ENCODE data around the gene CIBAR2. TPM values are rescaled to one million over a fixed set of nuclear protein-coding genes. Genes with fewer than 3 reads are reported as not detected.
A peak's percentile ranks its signal among the peaks of the same experiment; 100 is the strongest.

Gene CIBAR2
- total RNA-seq, 1 experiment from 2014 or later = not detected

DNA sequence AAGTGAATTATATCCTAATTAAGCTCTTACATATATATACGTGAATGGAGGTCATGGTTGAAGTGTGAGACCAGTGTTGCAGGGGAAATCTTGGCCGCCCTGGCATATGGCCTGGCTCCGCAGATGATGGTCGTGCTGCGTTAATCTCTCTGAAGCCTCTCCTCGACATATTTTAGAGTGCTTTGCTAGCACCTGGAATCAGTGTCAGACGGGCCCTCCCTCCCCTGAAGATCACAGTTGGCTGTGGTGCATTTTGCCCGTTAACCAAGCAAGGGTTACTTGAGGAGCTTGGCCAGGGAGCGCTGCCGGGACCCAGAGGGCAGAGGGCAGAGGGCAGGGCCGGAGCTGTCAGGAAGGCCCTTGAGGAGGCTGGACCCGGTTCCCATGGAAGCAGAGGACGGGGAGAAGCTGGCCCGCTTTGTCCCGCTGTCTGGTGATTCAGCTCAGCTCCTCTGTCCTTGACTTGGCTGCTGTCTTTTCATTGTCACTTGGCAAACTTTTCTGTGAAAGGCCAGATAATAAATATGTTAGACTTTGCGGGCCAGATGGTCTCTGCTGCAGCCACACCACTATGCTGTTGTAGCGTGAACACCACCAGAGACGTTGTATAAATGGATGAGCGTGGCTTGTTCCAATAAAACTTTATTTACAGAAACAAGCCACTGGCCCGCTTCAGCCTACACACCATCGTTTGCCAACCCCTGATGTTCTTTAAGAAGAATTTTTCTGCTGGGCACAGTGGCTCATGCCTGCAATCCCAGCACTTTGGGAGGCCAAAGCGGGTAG is 32.3 kb downstream of the CIBAR2 start:
- Histone ChIP-seq H3K4me3 (ENCODE audit: insufficient read depth, low read depth, low read length) (no peak overlapping the region), H3K27me3 (ENCODE audit: control insufficient read depth, insufficient read depth, low read length) (peaks cover 35% of the 10 kb centered on the region), H3K36me3 (replicated peaks; ENCODE audit: control insufficient read depth, insufficient read depth, low read length) (no peaks in the 10 kb centered on the region; the same call in 1 of the 2 replicates)
- DNase-seq = no peak

DNA sequence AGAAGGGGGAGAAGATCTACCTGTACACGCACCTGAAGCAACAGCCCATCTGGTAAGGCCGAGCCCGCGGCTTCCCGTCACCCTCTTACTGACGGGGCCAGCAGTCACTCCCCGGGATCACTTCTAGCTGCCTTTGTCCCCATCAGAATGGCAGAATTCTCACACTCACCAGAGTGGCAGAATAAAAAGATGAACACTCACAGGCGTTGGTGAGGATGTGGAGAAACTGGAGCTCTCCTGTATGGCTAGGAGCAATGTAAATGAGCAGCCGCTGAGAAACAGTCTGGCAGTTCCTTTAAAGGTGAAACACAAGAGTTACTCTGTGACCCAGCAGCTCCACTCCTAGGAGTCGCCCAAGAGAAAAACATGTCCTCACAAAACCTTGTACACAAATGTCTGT is 33.3 kb downstream of the CIBAR2 start:
- Histone ChIP-seq H3K4me3 (ENCODE audit: insufficient read depth, low read depth, low read length) (no peak overlapping the region), H3K27me3 (ENCODE audit: control insufficient read depth, insufficient read depth, low read length) (peaks cover 32% of the 10 kb centered on the region), H3K36me3 (replicated peaks; ENCODE audit: control insufficient read depth, insufficient read depth, low read length) (no peaks in the 10 kb centered on the region; the same call in 1 of the 2 replicates)
- no peak for DNase-seq

DNA sequence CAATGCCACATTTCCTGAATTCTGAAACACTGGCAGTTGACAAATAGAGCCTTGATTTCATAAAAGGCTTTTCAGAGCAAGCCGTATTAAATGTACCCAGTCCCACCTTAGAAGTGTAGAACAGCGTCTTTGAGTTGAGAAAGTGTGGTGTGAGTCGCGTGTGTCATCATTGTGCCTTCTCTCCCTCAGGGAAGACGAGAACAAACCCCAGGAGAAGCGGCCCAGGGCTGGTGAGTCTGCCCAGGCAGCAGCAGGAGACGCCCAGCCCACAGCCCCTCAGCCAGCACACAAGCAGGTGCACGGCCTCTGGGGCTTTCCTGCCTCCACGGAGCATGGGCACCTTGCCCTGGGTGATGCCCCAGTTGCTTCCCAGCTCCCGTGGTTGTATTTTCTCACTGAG is 34.0 kb downstream of the CIBAR2 start:
- no peaks in the 10 kb centered on the region; the same call in 1 of the 2 replicates for H3K36me3 ChIP-seq (replicated peaks; ENCODE audit: control insufficient read depth, insufficient read depth, low read length)
- H3K4me3 ChIP-seq (ENCODE audit: insufficient read depth, low read depth, low read length) = no peak overlapping the region
- H3K27me3 ChIP-seq (ENCODE audit: control insufficient read depth, insufficient read depth, low read length) = peaks cover 32% of the 10 kb centered on the region
- DNase-seq = no peak

DNA sequence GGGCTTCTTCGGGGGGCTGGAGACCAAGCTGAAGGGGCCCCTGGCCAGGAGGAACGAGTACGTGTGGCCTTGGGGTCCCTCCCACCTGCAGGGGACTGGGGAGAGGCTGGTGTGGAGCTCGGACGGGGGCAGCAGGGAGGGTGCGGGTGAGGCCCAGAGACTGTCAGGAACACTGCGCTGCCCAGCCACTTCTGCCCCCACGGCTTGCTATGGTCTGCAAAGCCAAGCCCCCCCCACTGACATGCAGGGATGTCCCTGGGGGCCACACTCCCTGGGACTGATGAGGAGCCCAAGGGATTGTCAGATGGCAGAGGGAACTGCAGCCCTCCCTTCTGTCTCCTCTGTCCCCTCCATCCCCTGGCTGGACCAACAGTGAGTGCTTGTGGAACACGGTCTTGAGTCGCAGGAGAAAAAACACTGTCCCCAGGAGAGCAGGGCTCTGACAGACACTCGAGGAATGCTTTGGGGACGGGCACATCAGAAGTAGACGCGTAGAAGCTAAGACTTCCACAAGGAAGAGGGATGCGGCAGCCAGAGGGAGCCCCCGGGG is 34.6 kb downstream of the CIBAR2 start:
- DNase-seq = no peak
- H3K4me3 ChIP-seq (ENCODE audit: insufficient read depth, low read depth, low read length) = no peak overlapping the region
- H3K36me3 ChIP-seq (replicated peaks; ENCODE audit: control insufficient read depth, insufficient read depth, low read length) = no peaks in the 10 kb centered on the region; the same call in 1 of the 2 replicates
- peaks cover 29% of the 10 kb centered on the region for H3K27me3 ChIP-seq (ENCODE audit: control insufficient read depth, insufficient read depth, low read length)

DNA sequence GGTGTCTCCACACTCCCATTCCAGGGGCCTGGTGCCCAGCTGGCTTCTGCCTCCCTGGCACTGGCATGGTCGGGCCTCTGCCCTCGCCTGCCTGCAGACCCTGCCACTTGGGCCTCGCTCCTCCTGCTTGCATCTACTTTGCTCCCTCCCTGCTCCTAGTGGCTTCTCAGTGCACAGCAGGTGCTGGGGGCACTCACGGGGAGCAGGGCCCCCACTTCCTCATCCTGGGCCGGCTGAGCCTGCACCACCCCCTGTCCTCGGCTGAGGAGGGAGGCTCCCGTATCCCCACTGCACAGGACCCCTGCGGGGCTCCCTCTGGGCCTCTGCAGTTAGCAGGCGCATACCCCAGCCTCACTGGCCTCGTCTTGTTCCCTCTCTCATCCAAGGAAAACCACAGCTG is 35.2 kb downstream of the CIBAR2 start:
- no peaks in the 10 kb centered on the region; the same call in 1 of the 2 replicates for H3K36me3 ChIP-seq (replicated peaks; ENCODE audit: control insufficient read depth, insufficient read depth, low read length)
- peak; percentile 74 for DNase-seq
- H3K4me3 ChIP-seq (ENCODE audit: insufficient read depth, low read depth, low read length) = no peak overlapping the region
- peaks cover 23% of the 10 kb centered on the region for H3K27me3 ChIP-seq (ENCODE audit: control insufficient read depth, insufficient read depth, low read length)

DNA sequence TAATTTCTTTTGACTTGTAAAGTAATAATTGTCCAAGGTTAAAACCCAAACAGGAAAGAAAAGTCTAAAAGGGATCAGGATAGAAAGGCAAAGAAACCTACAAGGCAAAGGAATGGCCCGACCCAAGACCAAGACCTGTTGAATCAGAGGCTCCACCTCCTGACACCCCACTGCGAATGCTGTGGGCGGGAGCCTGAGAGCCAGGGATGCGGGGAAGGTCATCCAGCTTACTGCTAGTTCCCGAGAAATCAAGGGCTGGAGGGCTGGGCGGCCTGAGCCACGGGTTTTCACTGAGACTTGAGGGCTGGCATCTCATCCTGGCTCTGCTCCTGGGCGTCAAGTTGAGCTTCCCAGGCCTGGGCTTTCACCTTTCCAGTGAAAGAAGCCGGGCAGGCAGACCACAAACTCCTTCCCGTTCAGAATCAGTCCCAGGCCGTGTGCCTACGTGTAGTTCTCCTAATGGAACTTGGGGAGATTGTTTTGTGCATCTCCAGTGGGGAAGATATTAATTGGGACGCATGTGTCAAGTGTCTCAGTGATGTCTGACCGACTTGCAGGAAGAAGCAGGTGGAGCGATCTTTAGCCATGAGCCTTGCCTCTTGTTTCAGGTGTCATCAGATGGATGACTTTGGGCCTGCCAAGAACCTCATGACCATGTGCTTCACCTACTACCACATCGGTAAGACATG is 36.9 kb downstream of the CIBAR2 start:
- no peaks in the 10 kb centered on the region; the same call in 1 of the 2 replicates for H3K36me3 ChIP-seq (replicated peaks; ENCODE audit: control insufficient read depth, insufficient read depth, low read length)
- peak; percentile 94 for DNase-seq
- peaks cover 10% of the 10 kb centered on the region for H3K27me3 ChIP-seq (ENCODE audit: control insufficient read depth, insufficient read depth, low read length)

DNA sequence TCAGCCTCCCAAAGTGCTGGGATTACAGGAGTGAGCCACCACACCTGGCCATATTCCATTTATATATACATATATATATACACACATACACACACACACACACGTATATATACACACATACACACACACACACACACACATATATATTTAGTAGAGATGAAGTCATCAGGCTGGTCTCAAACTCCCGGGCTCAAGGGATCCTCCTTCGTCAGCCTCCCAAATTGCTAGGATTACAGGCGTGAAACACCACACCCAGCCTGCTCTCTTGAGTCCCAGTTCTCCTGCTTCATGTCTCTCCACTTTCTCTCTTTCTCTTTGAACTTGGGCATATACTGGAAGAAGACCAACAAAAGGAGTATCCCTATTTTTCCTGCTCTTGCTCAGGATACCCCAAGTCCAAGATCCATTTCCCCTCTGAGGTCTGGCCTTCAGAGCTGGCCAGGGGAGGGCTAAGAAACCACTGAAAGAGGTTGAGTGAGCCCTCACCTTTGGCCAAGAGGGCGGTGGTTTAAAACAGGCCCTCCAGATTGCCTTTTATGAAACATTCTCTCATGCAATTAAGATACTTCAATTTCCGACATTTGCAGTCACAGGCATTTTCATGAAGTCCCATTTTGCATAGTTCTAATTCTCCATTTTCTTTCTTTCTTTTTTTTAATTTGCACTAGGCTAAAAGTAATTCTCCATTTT is 37.9 kb downstream of the CIBAR2 start:
- H3K4me3 ChIP-seq (ENCODE audit: insufficient read depth, low read depth, low read length) = no peak overlapping the region
- H3K27me3 ChIP-seq (ENCODE audit: control insufficient read depth, insufficient read depth, low read length) = peaks cover 10% of the 10 kb centered on the region
- no peaks in the 10 kb centered on the region; the same call in 1 of the 2 replicates for H3K36me3 ChIP-seq (replicated peaks; ENCODE audit: control insufficient read depth, insufficient read depth, low read length)
- no peak for DNase-seq

More for the DNA sequence above, 36.9 kb downstream of the CIBAR2 start:
- no peak overlapping the region for H3K4me3 ChIP-seq (ENCODE audit: insufficient read depth, low read depth, low read length)

DNA sequence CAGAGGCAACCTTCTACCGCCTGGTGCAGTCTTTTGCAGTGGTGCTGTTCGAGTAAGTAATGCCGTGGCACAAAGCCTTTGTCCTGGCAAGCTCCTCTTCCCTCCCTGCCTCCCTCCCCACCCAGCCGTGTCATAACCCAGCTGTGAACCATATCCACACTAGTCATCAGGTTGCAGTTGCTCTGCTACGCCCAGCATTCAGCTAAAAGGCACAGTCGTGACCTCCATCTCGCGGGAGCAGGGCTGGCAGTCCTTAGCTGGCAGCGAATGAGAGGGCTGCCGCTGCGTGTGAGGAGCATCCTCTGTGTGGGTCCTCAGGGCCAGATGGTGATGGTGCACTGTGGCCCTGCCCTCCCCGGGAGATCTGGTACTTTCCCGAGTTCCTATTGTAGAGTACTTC is 39.3 kb downstream of the CIBAR2 start:
- DNase-seq = no peak
- Histone ChIP-seq H3K4me3 (ENCODE audit: insufficient read depth, low read depth, low read length) (no peak overlapping the region), H3K36me3 (replicated peaks; ENCODE audit: control insufficient read depth, insufficient read depth, low read length) (no peaks in the 10 kb centered on the region; the same call in 1 of the 2 replicates), H3K27me3 (ENCODE audit: control insufficient read depth, insufficient read depth, low read length) (peaks cover 6% of the 10 kb centered on the region; the same call in 1 of the 2 replicates)

DNA sequence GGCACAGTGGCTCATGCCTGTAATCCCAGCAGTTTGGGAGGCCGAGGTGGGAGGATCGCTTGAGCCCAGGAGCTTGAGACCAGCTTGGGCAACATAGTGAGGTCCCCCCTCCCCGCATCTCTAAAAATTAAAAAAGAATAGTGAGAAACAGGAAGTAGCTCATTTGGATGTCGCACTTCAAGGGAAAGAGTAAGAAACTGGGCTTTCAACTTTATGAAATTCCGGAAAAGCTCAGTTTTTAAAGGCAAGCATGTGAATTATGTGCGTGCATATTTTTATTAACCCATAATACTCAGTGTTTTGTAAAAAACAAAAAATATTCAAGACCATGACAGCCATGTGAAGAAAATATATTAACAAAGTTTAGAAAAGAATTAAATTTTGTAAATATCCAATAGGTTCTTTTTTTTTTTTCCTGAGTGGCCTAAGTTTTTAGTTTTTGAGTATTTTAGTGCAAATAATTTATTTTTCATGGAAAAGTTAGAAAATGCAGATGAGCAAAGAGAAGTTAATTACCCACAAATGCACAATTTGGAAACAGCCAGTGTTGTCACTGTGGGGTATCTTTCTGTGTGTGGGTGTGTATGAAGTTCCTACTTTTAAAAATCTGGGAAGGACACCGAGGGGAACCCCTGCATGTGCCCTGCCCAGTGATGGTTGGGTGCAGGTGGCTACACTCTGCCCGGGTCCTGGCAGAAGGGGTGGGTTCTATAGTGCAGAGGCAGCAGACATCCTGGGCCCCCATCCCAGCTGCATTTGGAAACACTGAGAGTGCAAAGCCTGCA is 40.0 kb downstream of the CIBAR2 start:
- H3K4me3 ChIP-seq (ENCODE audit: insufficient read depth, low read depth, low read length) = no peak overlapping the region
- no peak for DNase-seq
- H3K36me3 ChIP-seq (replicated peaks; ENCODE audit: control insufficient read depth, insufficient read depth, low read length) = no peaks in the 10 kb centered on the region; the same call in 1 of the 2 replicates
- peaks cover 4% of the 10 kb centered on the region; the same call in 1 of the 2 replicates for H3K27me3 ChIP-seq (ENCODE audit: control insufficient read depth, insufficient read depth, low read length)

DNA sequence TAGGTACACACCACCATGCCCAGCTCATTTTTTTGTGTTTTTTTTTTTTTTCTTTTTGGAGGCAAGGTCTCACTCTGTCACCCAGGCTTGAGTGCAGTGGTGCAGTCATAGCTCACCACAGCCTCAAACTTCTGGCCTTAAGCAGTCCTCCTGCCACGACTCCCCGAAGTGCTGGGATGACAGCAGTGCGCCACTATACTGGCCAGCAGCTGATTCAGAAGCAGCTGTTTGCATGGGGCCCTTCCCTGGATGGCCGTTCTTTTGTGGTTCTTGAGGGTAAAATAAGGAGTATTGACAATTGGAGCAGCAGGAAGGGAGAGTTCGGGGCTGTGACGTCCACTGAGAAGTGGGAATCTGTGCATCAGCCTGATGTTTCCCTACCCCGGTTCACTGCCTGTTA is 43.1 kb downstream of the CIBAR2 start:
- DNase-seq = no peak
- Histone ChIP-seq H3K27me3 (ENCODE audit: control insufficient read depth, insufficient read depth, low read length) (no peaks in the 10 kb centered on the region), H3K36me3 (replicated peaks; ENCODE audit: control insufficient read depth, insufficient read depth, low read length) (no peaks in the 10 kb centered on the region), H3K4me3 (ENCODE audit: insufficient read depth, low read depth, low read length) (no peak overlapping the region)

DNA sequence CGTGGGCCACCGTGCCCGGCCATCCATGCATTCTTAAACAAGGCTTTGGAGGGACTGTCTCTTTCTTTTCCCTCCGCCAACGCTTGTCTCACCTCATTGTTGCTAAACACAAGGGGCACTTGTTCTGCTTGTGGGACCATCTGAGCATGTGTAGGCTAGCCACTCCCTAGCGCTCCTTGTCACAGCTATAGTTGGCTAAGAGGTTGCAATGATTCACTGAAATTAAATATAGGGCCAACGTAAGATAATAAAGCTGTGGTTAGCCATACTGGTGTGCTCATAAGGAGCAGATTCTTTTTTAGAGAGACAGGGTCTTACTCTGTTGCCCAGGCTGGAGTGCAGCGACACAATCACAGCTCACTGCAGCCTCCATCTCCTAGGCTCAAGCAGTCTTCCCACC is 43.5 kb downstream of the CIBAR2 start:
- DNase-seq = no peak
- Histone ChIP-seq H3K27me3 (ENCODE audit: control insufficient read depth, insufficient read depth, low read length) (no peaks in the 10 kb centered on the region), H3K36me3 (replicated peaks; ENCODE audit: control insufficient read depth, insufficient read depth, low read length) (no peaks in the 10 kb centered on the region), H3K4me3 (ENCODE audit: insufficient read depth, low read depth, low read length) (no peak overlapping the region)

DNA sequence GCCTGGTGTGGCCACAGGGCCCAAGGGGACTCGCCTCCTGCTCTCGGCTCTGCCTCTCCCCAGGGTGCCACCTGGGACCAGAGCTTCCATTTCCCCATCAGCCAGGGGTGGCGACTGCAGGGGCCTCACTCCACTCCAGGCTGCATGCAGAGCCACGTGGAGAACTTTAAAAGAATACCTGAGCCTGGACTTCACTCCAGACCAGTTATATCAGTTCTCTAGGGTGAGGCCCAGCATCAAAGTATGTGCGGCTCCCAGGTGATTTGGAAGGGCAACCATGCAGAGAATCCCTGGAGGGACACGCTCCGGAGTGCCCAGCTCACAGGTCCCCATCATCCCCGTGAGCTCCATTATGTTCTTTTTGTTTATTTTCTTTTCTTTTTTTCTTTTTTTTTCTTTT is 44.8 kb downstream of the CIBAR2 start:
- no peak for DNase-seq
- H3K36me3 ChIP-seq (replicated peaks; ENCODE audit: control insufficient read depth, insufficient read depth, low read length) = no peaks in the 10 kb centered on the region

DNA sequence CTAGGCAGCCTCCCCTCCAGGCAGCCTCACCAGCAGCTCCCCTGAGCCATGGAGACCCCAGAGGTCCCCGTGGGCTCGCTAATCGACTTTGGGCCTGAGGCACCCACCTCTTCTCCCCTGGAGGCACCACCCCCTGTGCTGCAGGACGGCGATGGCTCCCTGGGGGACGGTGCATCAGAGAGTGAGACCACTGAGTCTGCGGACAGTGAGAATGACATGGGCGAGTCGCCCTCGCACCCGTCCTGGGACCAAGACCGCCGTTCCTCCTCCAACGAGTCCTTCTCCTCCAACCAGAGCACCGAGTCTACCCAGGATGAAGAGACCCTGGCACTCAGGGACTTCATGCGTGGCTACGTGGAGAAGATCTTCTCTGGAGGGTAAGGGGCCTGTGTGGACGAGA is 45.2 kb downstream of the CIBAR2 start:
- DNase-seq = no peak
- H3K27me3 ChIP-seq (ENCODE audit: control insufficient read depth, insufficient read depth, low read length) = no peaks in the 10 kb centered on the region
- no peak overlapping the region for H3K4me3 ChIP-seq (ENCODE audit: insufficient read depth, low read depth, low read length)
- no peaks in the 10 kb centered on the region for H3K36me3 ChIP-seq (replicated peaks; ENCODE audit: control insufficient read depth, insufficient read depth, low read length)

More for the DNA sequence above, 44.8 kb downstream of the CIBAR2 start:
- no peak overlapping the region for H3K4me3 ChIP-seq (ENCODE audit: insufficient read depth, low read depth, low read length)
- H3K27me3 ChIP-seq (ENCODE audit: control insufficient read depth, insufficient read depth, low read length) = no peaks in the 10 kb centered on the region
